Heart left ventricle (tissue), 13 donors: ENCODE data around the gene PCSK5.

Source experiments
- POLR2A ChIP-seq, 2 donors: fragments of 450-650 bp; IDR thresholded peaks; one replicate each; pipeline ENCODE4 v1.6.1; 2017; ENCODE audit warnings: antibody characterized with exemption in 2 of 2, mild to moderate bottlenecking in 2 of 2, moderate library complexity in 2 of 2
- TF ChIP-seq, protein P1 (sequence below), 12 donors: fragments of 200-600 bp; sonication (generic) in 4 of 12; IDR thresholded peaks; one replicate each; pipeline versions ENCODE4 v1.5.0 to v1.8.0; 2018 to 2022; ENCODE audit warnings: antibody characterized with exemption in 12 of 12, mild to moderate bottlenecking in 5 of 12
- donor health status: ischemic (EF 13 %, LVEDD 7.1; RV severe dilation, severe dysfunction).
- donor health status: DM: no; HTN: yes; CAD: no.
- donor health status: DM: no; HTN: no; CAD: no.
- donor health status: ischemic (EF 25% LVEDD 6.9; RV normal size, moderate dysfunction).
- donor health status: ischemic (EF 25% LVEDD 5.7; RV mildly dilated, moderate dysfunction).
- donor health status: ischemic (EF 35%, LVEDD 5.7; RV mildly dilated, moderate dysfunction).
- donor health status: nonischemic (EF 11% LVEDD 7.7; RV severe dilation, severe dysfunction).
- donor health status: DM: yes; HTN: yes; CAD: no.
- donor health status: PGD.
- donor health status: ischemic (EF 29% LVEDD 5.4; RV normal size, mild dysfunction).
- donor health status: nonischemic (EF 23%, LVEDD 6.1; RV moderate dilation, normal function).

DNA sequence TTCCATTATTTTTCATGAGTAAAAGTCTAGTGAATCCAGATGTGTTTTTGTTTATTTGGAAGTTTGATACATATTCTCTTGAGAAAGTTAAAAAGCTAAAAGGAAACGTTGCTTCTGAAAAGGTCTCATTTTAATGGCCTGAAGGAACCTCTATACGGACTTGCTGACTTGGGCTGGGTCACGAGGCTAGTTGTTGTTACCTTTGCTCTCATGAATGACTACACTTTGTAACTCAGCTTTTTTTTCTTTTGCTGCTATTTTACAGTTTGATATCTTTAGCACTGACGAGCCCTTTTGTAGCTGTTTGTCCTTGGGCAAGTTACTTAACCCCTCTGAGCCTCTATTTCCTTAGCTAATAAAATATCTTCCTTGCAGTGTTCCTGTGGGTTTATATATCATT is 211.5 kb downstream of the PCSK5 start:
- TF ChIP-seq, protein P1, sequence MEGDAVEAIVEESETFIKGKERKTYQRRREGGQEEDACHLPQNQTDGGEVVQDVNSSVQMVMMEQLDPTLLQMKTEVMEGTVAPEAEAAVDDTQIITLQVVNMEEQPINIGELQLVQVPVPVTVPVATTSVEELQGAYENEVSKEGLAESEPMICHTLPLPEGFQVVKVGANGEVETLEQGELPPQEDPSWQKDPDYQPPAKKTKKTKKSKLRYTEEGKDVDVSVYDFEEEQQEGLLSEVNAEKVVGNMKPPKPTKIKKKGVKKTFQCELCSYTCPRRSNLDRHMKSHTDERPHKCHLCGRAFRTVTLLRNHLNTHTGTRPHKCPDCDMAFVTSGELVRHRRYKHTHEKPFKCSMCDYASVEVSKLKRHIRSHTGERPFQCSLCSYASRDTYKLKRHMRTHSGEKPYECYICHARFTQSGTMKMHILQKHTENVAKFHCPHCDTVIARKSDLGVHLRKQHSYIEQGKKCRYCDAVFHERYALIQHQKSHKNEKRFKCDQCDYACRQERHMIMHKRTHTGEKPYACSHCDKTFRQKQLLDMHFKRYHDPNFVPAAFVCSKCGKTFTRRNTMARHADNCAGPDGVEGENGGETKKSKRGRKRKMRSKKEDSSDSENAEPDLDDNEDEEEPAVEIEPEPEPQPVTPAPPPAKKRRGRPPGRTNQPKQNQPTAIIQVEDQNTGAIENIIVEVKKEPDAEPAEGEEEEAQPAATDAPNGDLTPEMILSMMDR (IDR thresholded peaks at IDR 0.05) = no peak
- no peak for TF ChIP-seq POLR2A (IDR thresholded peaks at IDR 0.05)
